H9 (cell line): ENCODE results near the gene GANAB. TPM values are rescaled to one million over a fixed set of nuclear protein-coding genes. Genes with fewer than 3 reads are reported as not detected.

Source experiments
- DNase-seq: peaks from one replicate; pipeline ENCODE4 v3.0.0-alpha.2; 2017
- H2AFZ ChIP-seq: one replicate; pipeline ENCODE4 v1.6.1; 2013; ENCODE audit warnings: mild to moderate bottlenecking, low read length, control low read depth, moderate library complexity
- H2AK5ac ChIP-seq: 2 replicates; pipeline ENCODE4 v1.6.1; 2013; ENCODE audit warnings: low read length, control low read depth, mixed read lengths; ENCODE audit not compliant: insufficient read length
- H2BK120ac ChIP-seq: one replicate; pipeline ENCODE4 v1.6.1; 2013; ENCODE audit warnings: low read depth, mild to moderate bottlenecking, low read length, control low read depth, inconsistent platforms; ENCODE audit not compliant: poor library complexity, severe bottlenecking
- H2BK12ac ChIP-seq: 2 replicates; pipeline ENCODE4 v1.6.1; 2013; ENCODE audit warnings: low read length, control low read depth, mixed read lengths, low read depth; ENCODE audit not compliant: insufficient read length
- H2BK15ac ChIP-seq: 2 replicates; pipeline ENCODE4 v1.6.1; 2013; ENCODE audit warnings: low read depth, low read length, control low read depth
- H2BK20ac ChIP-seq: one replicate; pipeline ENCODE4 v1.6.1; 2013; ENCODE audit warnings: low read depth, mild to moderate bottlenecking, low read length, control low read depth, inconsistent platforms; ENCODE audit not compliant: poor library complexity, severe bottlenecking
- H2BK5ac ChIP-seq: 2 replicates; pipeline ENCODE4 v1.6.1; 2013; ENCODE audit warnings: low read length, control low read depth, mixed read lengths; ENCODE audit not compliant: insufficient read length
- H3K14ac ChIP-seq: 2 replicates; pipeline ENCODE4 v1.6.1; 2013; ENCODE audit warnings: low read length, control low read depth; ENCODE audit not compliant: insufficient read depth
- H3K18ac ChIP-seq: 2 replicates; pipeline ENCODE4 v1.6.1; 2013; ENCODE audit warnings: low read depth, mild to moderate bottlenecking, mixed read lengths, low read length, control low read depth; ENCODE audit not compliant: insufficient read length
- H3K23ac ChIP-seq: 2 replicates; pipeline ENCODE4 v1.6.1; 2013; ENCODE audit warnings: low read length, control low read depth, mixed read lengths, low read depth; ENCODE audit not compliant: insufficient read length
- H3K23me2 ChIP-seq: 2 replicates; pipeline ENCODE4 v1.6.1; 2013; ENCODE audit warnings: low read depth, mild to moderate bottlenecking, mixed read lengths, low read length, control low read depth; ENCODE audit not compliant: insufficient read length, poor library complexity, severe bottlenecking
- H3K27ac ChIP-seq: 2 replicates; pipeline ENCODE4 v1.5.1; 2013; ENCODE audit warnings: low read length, control low read depth, mixed read lengths, low read depth; ENCODE audit not compliant: insufficient read length
- H3K27me3 ChIP-seq: 2 replicates; pipeline ENCODE4 v1.6.1; 2013; ENCODE audit warnings: low read length, control low read depth, inconsistent platforms; ENCODE audit not compliant: insufficient read depth
- H3K4ac ChIP-seq: 2 replicates; pipeline ENCODE4 v1.6.1; 2013; ENCODE audit warnings: low read depth, mild to moderate bottlenecking, control low read depth, inconsistent platforms, low read length, moderate library complexity
- H3K4me1 ChIP-seq: 2 replicates; pipeline ENCODE4 v1.6.1; 2013; ENCODE audit warnings: low read length, control low read depth, inconsistent platforms; ENCODE audit not compliant: insufficient read depth
- H3K4me2 ChIP-seq: 2 replicates; pipeline ENCODE4 v1.6.1; 2013; ENCODE audit warnings: low read length, control low read depth, mixed read lengths; ENCODE audit not compliant: insufficient read length, insufficient read depth
- H3K56ac ChIP-seq: 2 replicates; pipeline ENCODE4 v1.6.1; 2013; ENCODE audit warnings: low read depth, mild to moderate bottlenecking, mixed read lengths, low read length, control low read depth; ENCODE audit not compliant: insufficient read length
- H3K79me1 ChIP-seq: 2 replicates; pipeline ENCODE4 v1.6.1; 2013; ENCODE audit warnings: low read depth, mild to moderate bottlenecking, moderate library complexity, low read length, control low read depth, inconsistent platforms; ENCODE audit not compliant: insufficient read depth, poor library complexity, severe bottlenecking
- H3K79me2 ChIP-seq: 2 replicates; pipeline ENCODE4 v1.6.1; 2013; ENCODE audit warnings: low read length, control low read depth, inconsistent platforms; ENCODE audit not compliant: insufficient read depth
- H3K9ac ChIP-seq: 2 replicates; pipeline ENCODE4 v1.6.1; 2013; ENCODE audit warnings: low read length, control low read depth, mixed read lengths; ENCODE audit not compliant: insufficient read length; ENCODE audit errors: extremely low read depth
- H3K9me3 ChIP-seq: one replicate; pipeline ENCODE4 v1.6.1; 2013; ENCODE audit warnings: low read depth, low read length, inconsistent platforms; ENCODE audit not compliant: control insufficient read depth
- H3T11ph ChIP-seq: one replicate; pipeline ENCODE4 v1.6.1; 2013; ENCODE audit warnings: mild to moderate bottlenecking, low read length, control low read depth, inconsistent platforms
- H4K20me1 ChIP-seq: one replicate; pipeline ENCODE4 v1.6.1; 2013; ENCODE audit not compliant: control insufficient read depth, insufficient read length, insufficient read depth
- H4K5ac ChIP-seq: 2 replicates; pipeline ENCODE4 v1.6.1; 2013; ENCODE audit warnings: low read depth, mild to moderate bottlenecking, mixed read lengths, low read length, control low read depth; ENCODE audit not compliant: insufficient read length
- H4K8ac ChIP-seq: replicated peaks from 2 replicates; pipeline ENCODE4 v1.6.1; 2013; ENCODE audit warnings: low read length, control low read depth, mixed read lengths, low read depth; ENCODE audit not compliant: insufficient read length
- H4K91ac ChIP-seq: 2 replicates; pipeline ENCODE4 v1.6.1; 2013; ENCODE audit warnings: low read depth, mild to moderate bottlenecking, moderate library complexity, mixed read lengths, low read length, control low read depth; ENCODE audit not compliant: insufficient read length
- H3K27ac Mint-ChIP-seq, 3 experiments: 2 replicates in 2 of 3; 3 replicates in 1 of 3; pipeline ENCODE4 v1.8.0; 2020 to 2021; ENCODE audit warnings: mixed read lengths in 3 of 3, mild to moderate bottlenecking in 1 of 3, moderate library complexity in 1 of 3
- H3K27me3 Mint-ChIP-seq: 2 replicates; pipeline ENCODE4 v1.8.0; 2021; ENCODE audit warnings: low read depth, mild to moderate bottlenecking, moderate library complexity, mixed read lengths
- H3K36me3 Mint-ChIP-seq, 3 experiments: 2 replicates in 2 of 3; 3 replicates in 1 of 3; pipeline ENCODE4 v1.8.0; 2020 to 2021; ENCODE audit warnings: low read depth in 3 of 3, mixed read lengths in 3 of 3; ENCODE audit not compliant: insufficient read depth in 1 of 3
- H3K4me1 Mint-ChIP-seq, 2 experiments: 2 replicates each; pipeline ENCODE4 v1.8.0; 2020; ENCODE audit warnings: mixed read lengths in 2 of 2
- H3K4me3 Mint-ChIP-seq, 2 experiments: 2 replicates in 1 of 2; 3 replicates in 1 of 2; pipeline ENCODE4 v1.8.0; 2020 to 2021; ENCODE audit warnings: mild to moderate bottlenecking in 2 of 2, mixed read lengths in 2 of 2, moderate library complexity in 1 of 2
- H3K9me3 Mint-ChIP-seq, 2 experiments: 2 replicates in 1 of 2; 3 replicates in 1 of 2; pipeline ENCODE4 v1.8.0; 2020; ENCODE audit warnings: mild to moderate bottlenecking in 2 of 2, mixed read lengths in 2 of 2, moderate library complexity in 1 of 2
- CTCF ChIP-seq: fragments of 200-600 bp; sonication (generic); conservative IDR thresholded peaks from 3 replicates; pipeline ENCODE4 v1.8.0; 2021; ENCODE audit warnings: antibody characterized with exemption, mild to moderate bottlenecking
- WGBS: extraction: QIAGEN DNeasy Blood & Tissue Kit; methylation state at CpG from one replicate; pipeline ENCODE4 v1.1.7; 2013; ENCODE audit warnings: missing lambda C conversion rate, low lambda C conversion rate, mixed read lengths; ENCODE audit not compliant: insufficient read length; ENCODE audit errors: extremely low coverage; 5-methylcytosine and 5-hydroxymethylcytosine counted together
- total RNA-seq: library from RNA; stranded (reverse); gene quantifications from 2 replicates; pipeline ENCODE4 v1.2.1, GENCODE V29; 2021

GANAB gene
- total RNA-seq, 1 experiment from 2014 or later: 387 TPM

GRCh38 chr11:62666259-62666926 is 20.0 kb upstream of the GANAB start:
- H2BK15ac ChIP-seq: no peak overlapping the region
- H2AK5ac ChIP-seq: no peak overlapping the region
- no peak overlapping the region for H4K91ac ChIP-seq
- no peak overlapping the region for H2AFZ ChIP-seq
- H3K14ac ChIP-seq: no peak overlapping the region; the same call in 1 of the 2 replicates
- Mint-ChIP-seq H3K4me1 (peaks cover 23 to 24% of the 10 kb centered on the region in 2 experiments), H3K9me3 (no peaks in the 10 kb centered on the region; a peak in 1 of 5 replicates), H3K4me3 (peak overlapping the region; percentile 94 to 99), H3K27ac (peak overlapping the region in 2 of 3 experiments; percentile 73 to 90; a peak in 4 of 7 replicates), H3K27me3 (no peaks in the 10 kb centered on the region; the same call in none of the 2 replicates), H3K36me3 (peaks cover 29 to 49% (median 29%) of the 10 kb centered on the region in 3 experiments)
- no peak for TF ChIP-seq CTCF
- no peaks in the 10 kb centered on the region for H3K79me1 ChIP-seq
- no peak overlapping the region for H4K5ac ChIP-seq
- H3K27me3 ChIP-seq: no peaks in the 10 kb centered on the region
- H3K56ac ChIP-seq: no peak overlapping the region
- H3K23ac ChIP-seq: no peak overlapping the region
- H2BK5ac ChIP-seq: no peak overlapping the region
- WGBS: no CpG with 5 or more reads among the region's 16 CpGs
- H4K8ac ChIP-seq: no peak overlapping the region
- H3K4ac ChIP-seq: no peak overlapping the region
- H2BK120ac ChIP-seq: no peak overlapping the region
- peak overlapping the region; percentile 86 for H3K4me2 ChIP-seq
- H3K9me3 ChIP-seq: no peaks in the 10 kb centered on the region
- H3K4me1 ChIP-seq: peaks cover 2% of the 10 kb centered on the region; the same call in 1 of the 2 replicates
- H3K23me2 ChIP-seq: peaks cover 17% of the 10 kb centered on the region
- DNase-seq: no peak
- H3K18ac ChIP-seq: no peak overlapping the region
- no peaks in the 10 kb centered on the region for H4K20me1 ChIP-seq
- H3T11ph ChIP-seq: no peak overlapping the region
- H3K27ac ChIP-seq: no peak overlapping the region
- H2BK12ac ChIP-seq: no peak overlapping the region
- no peak overlapping the region for H2BK20ac ChIP-seq
- H3K9ac ChIP-seq: peak overlapping the region; percentile 95
- H3K79me2 ChIP-seq: peaks cover 3% of the 10 kb centered on the region; the same call in 1 of the 2 replicates
